Endothelial cell of umbilical vein (primary cell): ENCODE measurements around the gene MVD. TPM values are rescaled to one million over a fixed set of nuclear protein-coding genes. Genes with fewer than 3 reads are reported as not detected.

Experiments
- BruUV-seq: library from RNA; stranded (reverse); fragments of 400-500 nt; replicated peaks from 2 replicates; lab custom pipeline; 2021; lab: Mats Ljungman, UMichigan
- CTCF ChIA-PET: fragments of 300-600, 350-600 bp; sonication (Branson Sonifier 250); formaldehyde crosslinking; loops from one replicate; lab custom pipeline; 2021; ENCODE audit warnings: antibody characterized with exemption, inconsistent platforms; lab: Charles Lee
- POLR2A ChIA-PET: fragments of 300-600, 350-600 bp; sonication (Branson Sonifier 250); formaldehyde crosslinking; loops from one replicate; lab custom pipeline; 2021; ENCODE audit warnings: antibody characterized with exemption, inconsistent platforms; lab: Charles Lee
- DNase-seq: peaks from one replicate; pipeline ENCODE4 v3.0.0-alpha.2; 2011; ENCODE audit warnings: low read depth, low spot score
- FAIRE-seq: peaks from 2 replicates; lab custom pipeline; 2011; peaks lifted over from hg19 to GRCh38; lab: Jason Lieb, UNC
- H2AFZ ChIP-seq: 2 replicates; pipeline ENCODE4 v1.6.0; 2012; ENCODE audit warnings: low read depth, low read length, control low read depth, inconsistent platforms
- H3K27ac ChIP-seq: 2 replicates; pipeline ENCODE4 v1.5.1; 2011; ENCODE audit warnings: low read depth, mild to moderate bottlenecking, control low read depth, low read length, moderate library complexity; ENCODE audit not compliant: insufficient read depth
- H3K27me3 ChIP-seq, 2 experiments: 2 replicates each; pipeline versions ENCODE4 v1.6.0 to v1.6.1; 2011; ENCODE audit warnings: low read length in 2 of 2, mixed read lengths in 1 of 2; ENCODE audit not compliant: control insufficient read depth in 2 of 2, insufficient read depth in 2 of 2
- H3K36me3 ChIP-seq, 2 experiments: 2 replicates in 1 of 2; 3 replicates in 1 of 2; pipeline ENCODE4 v1.5.1; 2011; ENCODE audit warnings: low read length in 2 of 2, mild to moderate bottlenecking in 1 of 2, moderate library complexity in 1 of 2; ENCODE audit not compliant: control insufficient read depth in 2 of 2, insufficient read depth in 2 of 2; ENCODE audit errors: extremely low read depth in 1 of 2
- H3K4me1 ChIP-seq: 3 replicates; pipeline ENCODE4 v1.5.1; 2011; ENCODE audit warnings: mild to moderate bottlenecking, low read length; ENCODE audit not compliant: control insufficient read depth, insufficient read depth; ENCODE audit errors: extremely low read depth
- H3K4me2 ChIP-seq: 2 replicates; pipeline ENCODE4 v1.6.1; 2011; ENCODE audit warnings: low read length, control low read depth, mixed read lengths; ENCODE audit not compliant: insufficient read depth
- H3K4me3 ChIP-seq, 3 experiments: fragments of 200-600 bp in 1 of 3; sonication (generic), shearing (Covaris generic) in 1 of 3; replicated peaks in 1 of 3; 2 replicates each; pipeline ENCODE4 v1.5.1; 2011 to 2016; ENCODE audit warnings: control low read depth in 3 of 3, low read length in 3 of 3, mild to moderate bottlenecking in 2 of 3, inconsistent platforms in 1 of 3, low read depth in 1 of 3, moderate library complexity in 1 of 3; ENCODE audit not compliant: insufficient read depth in 1 of 3
- H3K79me2 ChIP-seq: 2 replicates; pipeline ENCODE4 v1.6.0; 2012; ENCODE audit warnings: low read length, inconsistent platforms; ENCODE audit not compliant: control insufficient read depth, insufficient read depth
- H3K9ac ChIP-seq: replicated peaks from 2 replicates; pipeline ENCODE3; 2011; ENCODE audit warnings: low read length, control low read depth; ENCODE audit not compliant: insufficient read depth; ENCODE audit errors: extremely low read depth
- H3K9me1 ChIP-seq: replicated peaks from 3 replicates; pipeline ENCODE4 v1.6.0; 2011; ENCODE audit warnings: mild to moderate bottlenecking, low read length; ENCODE audit not compliant: control insufficient read depth, insufficient read depth; ENCODE audit errors: extremely low read depth
- H3K9me3 ChIP-seq: replicated peaks from 2 replicates; pipeline ENCODE4 v1.5.1; 2012; ENCODE audit warnings: low read length, inconsistent platforms; ENCODE audit not compliant: control insufficient read depth, insufficient read depth
- H4K20me1 ChIP-seq: replicated peaks from 2 replicates; pipeline ENCODE3; 2011; ENCODE audit warnings: mild to moderate bottlenecking, low read length; ENCODE audit not compliant: control insufficient read depth, insufficient read depth; ENCODE audit errors: extremely low read depth
- EZH2 ChIP-seq: IDR thresholded peaks from 2 replicates; pipeline ENCODE4 v1.6.1; 2012; ENCODE audit warnings: borderline replicate concordance, low read depth, mild to moderate bottlenecking, moderate library complexity, low read length, inconsistent platforms; ENCODE audit not compliant: severe bottlenecking
- FOS ChIP-seq: IDR thresholded peaks from 2 replicates; pipeline ENCODE4 v1.6.1; 2011; ENCODE audit warnings: mild to moderate bottlenecking, low read length, moderate library complexity, borderline replicate concordance; ENCODE audit not compliant: insufficient read depth
- GATA2 ChIP-seq: IDR thresholded peaks from 2 replicates; pipeline ENCODE4 v1.7.0; 2011; ENCODE audit warnings: low read depth, mild to moderate bottlenecking, moderate library complexity, mixed read lengths, low read length; ENCODE audit not compliant: insufficient read length, insufficient read depth
- JUN ChIP-seq: IDR thresholded peaks from 2 replicates; pipeline ENCODE4 v1.6.1; 2011; ENCODE audit warnings: borderline replicate concordance, low read depth; ENCODE audit not compliant: insufficient read length, insufficient read depth
- MAX ChIP-seq: IDR thresholded peaks from 2 replicates; pipeline ENCODE4 v1.6.1; 2011; ENCODE audit not compliant: insufficient read depth, insufficient read length
- MYC ChIP-seq: IDR thresholded peaks from one replicate; pipeline ENCODE4 v1.6.1; 2011; ENCODE audit warnings: mild to moderate bottlenecking, low read depth, low read length
- POLR2A ChIP-seq: IDR thresholded peaks from 2 replicates; pipeline ENCODE4 v1.6.1; 2012; ENCODE audit warnings: low read depth, mild to moderate bottlenecking, control low read depth, low read length
- POLR2AphosphoS5 ChIP-seq: IDR thresholded peaks from 2 replicates; pipeline ENCODE4 v1.6.1; 2012; ENCODE audit warnings: low read depth, mild to moderate bottlenecking, control low read depth, low read length, moderate library complexity; ENCODE audit not compliant: insufficient read depth
- dilution Hi-C: fragments of 300-500 bp; cut with MboI; formaldehyde crosslinking; loops from one replicate; pipeline ENCODE4 v1.15.0; 2019; ENCODE audit warnings: low sequenced_read_pairs; ENCODE audit not compliant: extremely low pct_ligation_motif_present
- intact Hi-C: fragments of 100-400 bp; cut with micrococcal nuclease; formaldehyde crosslinking; loops from one replicate; pipeline ENCODE4 v1.10.0; 2022
- polyA plus RNA-seq, 4 experiments: library from polyadenylated mRNA; depleted of rRNA in 3 of 4; stranded (reverse) in 3 of 4; unstranded in 1 of 4; fragments of >200 nt; gene quantifications; 2 replicates each; pipeline versions ENCODE4 v1.2.1 to v1.2.3, GENCODE V29; 2011 to 2012; ENCODE audit warnings: missing spikeins in 1 of 4
- total RNA-seq: library from RNA; stranded (reverse); gene quantifications from 2 replicates; pipeline ENCODE4 v1.2.3, GENCODE V29; 2021
- TF ChIP-seq, protein P1 (sequence below), 2 donors: IDR thresholded peaks; 1 replicate in 1 of 2; 2 replicates in 1 of 2; pipeline ENCODE4 v1.5.1; 2011; ENCODE audit warnings: low read length in 2 of 2, mild to moderate bottlenecking in 2 of 2, moderate library complexity in 2 of 2, control low read depth in 1 of 2, inconsistent platforms in 1 of 2, low read depth in 1 of 2; ENCODE audit not compliant: insufficient read depth in 1 of 2; ENCODE audit errors: extremely low read depth in 1 of 2

The MVD gene
- total and polyA plus RNA-seq, 2 donors (not counting 3 experiments of a cell fraction or from before 2014, with no cell fraction given), result 64.4 to 142 TPM

- H4K20me1 ChIP-seq, result no peaks in the 10 kb centered on the region
- no peak overlapping the region for H2AFZ ChIP-seq
- H3K36me3 ChIP-seq, result no peaks in the 10 kb centered on the region
- H3K4me1 ChIP-seq, result peaks cover 4% of the 10 kb centered on the region
- no peaks in the 10 kb centered on the region for H3K27me3 ChIP-seq
- CTCF ChIA-PET, result no interaction called here
- POLR2A ChIA-PET, result no interaction called here
- dilution Hi-C loops, result no loop called here
- FAIRE-seq, result no peak
- no peak overlapping the region for H3K27ac ChIP-seq
- BruUV-seq, result no TSS peak
- H3K9ac ChIP-seq, result no peak overlapping the region
- no peak overlapping the region for H3K4me2 ChIP-seq
- no peak for TF ChIP-seq EZH2
- no peak for TF ChIP-seq POLR2AphosphoS5
- no peak for TF ChIP-seq MYC
- TF ChIP-seq JUN, result no peak
- TF ChIP-seq, protein P1, sequence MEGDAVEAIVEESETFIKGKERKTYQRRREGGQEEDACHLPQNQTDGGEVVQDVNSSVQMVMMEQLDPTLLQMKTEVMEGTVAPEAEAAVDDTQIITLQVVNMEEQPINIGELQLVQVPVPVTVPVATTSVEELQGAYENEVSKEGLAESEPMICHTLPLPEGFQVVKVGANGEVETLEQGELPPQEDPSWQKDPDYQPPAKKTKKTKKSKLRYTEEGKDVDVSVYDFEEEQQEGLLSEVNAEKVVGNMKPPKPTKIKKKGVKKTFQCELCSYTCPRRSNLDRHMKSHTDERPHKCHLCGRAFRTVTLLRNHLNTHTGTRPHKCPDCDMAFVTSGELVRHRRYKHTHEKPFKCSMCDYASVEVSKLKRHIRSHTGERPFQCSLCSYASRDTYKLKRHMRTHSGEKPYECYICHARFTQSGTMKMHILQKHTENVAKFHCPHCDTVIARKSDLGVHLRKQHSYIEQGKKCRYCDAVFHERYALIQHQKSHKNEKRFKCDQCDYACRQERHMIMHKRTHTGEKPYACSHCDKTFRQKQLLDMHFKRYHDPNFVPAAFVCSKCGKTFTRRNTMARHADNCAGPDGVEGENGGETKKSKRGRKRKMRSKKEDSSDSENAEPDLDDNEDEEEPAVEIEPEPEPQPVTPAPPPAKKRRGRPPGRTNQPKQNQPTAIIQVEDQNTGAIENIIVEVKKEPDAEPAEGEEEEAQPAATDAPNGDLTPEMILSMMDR (IDR thresholded peaks at IDR 0.05; ENCODE audit: extremely low read depth in 1 of 2, insufficient read depth in 1 of 2, low read depth in 1 of 2, low read length in 2 of 2), result no peak
- TF ChIP-seq GATA2, result no peak
- TF ChIP-seq POLR2A, result no peak
- TF ChIP-seq FOS, result no peak
- no peak for TF ChIP-seq MAX
- no peaks in the 10 kb centered on the region for H3K9me1 ChIP-seq
- intact Hi-C loops, result no loop called here
- no peaks in the 10 kb centered on the region for H3K9me3 ChIP-seq
- H3K4me3 ChIP-seq, result no peak overlapping the region
- no peaks in the 10 kb centered on the region for H3K79me2 ChIP-seq
- DNase-seq, result no peak
Measured at GRCh38 chr16:88645941-88646340, 16.9 kb downstream of the MVD start.
